H1 (cell line): Measurements from ENCODE around the gene PRSS2. TPM values are rescaled to one million over a fixed set of nuclear protein-coding genes. Genes with fewer than 3 reads are reported as not detected.

ENCODE experiments used
- CTCF ChIA-PET: fragments of 300-600 bp; sonication (Branson Sonifier 250); formaldehyde crosslinking; loops from one replicate; lab custom pipeline; 2021; ENCODE audit not compliant: partially characterized antibody; lab: Charles Lee
- POLR2A ChIA-PET: fragments of 300-600 bp; sonication (Branson Sonifier 250); formaldehyde crosslinking; loops from one replicate; lab custom pipeline; 2021; ENCODE audit warnings: inconsistent platforms; ENCODE audit not compliant: partially characterized antibody; lab: Charles Lee
- DNase-seq, 2 experiments: peaks; one replicate each; pipeline versions ENCODE4 v3.0.0 to v3.0.0-alpha.2; 2010 to 2022; ENCODE audit warnings: low spot score in 2 of 2, low read depth in 1 of 2, mixed read lengths in 1 of 2
- FAIRE-seq: peaks from 2 replicates; lab custom pipeline; 2011; peaks lifted over from hg19 to GRCh38; lab: Jason Lieb, UNC
- H2AFZ ChIP-seq: 2 replicates; pipeline ENCODE4 v1.8.1; 2012; ENCODE audit warnings: low read length, inconsistent platforms
- H2AK5ac ChIP-seq: 2 replicates; pipeline ENCODE4 v1.6.1; 2013; ENCODE audit warnings: low read depth, low read length
- H2BK120ac ChIP-seq: replicated peaks from 2 replicates; pipeline ENCODE3; 2013; ENCODE audit warnings: low read depth, low read length, inconsistent platforms
- H2BK12ac ChIP-seq: 2 replicates; pipeline ENCODE4 v1.6.1; 2013; ENCODE audit warnings: low read depth, low read length
- H2BK15ac ChIP-seq: 2 replicates; pipeline ENCODE4 v1.6.1; 2013; ENCODE audit warnings: low read length
- H2BK20ac ChIP-seq: 2 replicates; pipeline ENCODE4 v1.6.1; 2013; ENCODE audit warnings: low read length
- H2BK5ac ChIP-seq: 2 replicates; pipeline ENCODE4 v1.6.1; 2013; ENCODE audit warnings: low read depth, low read length
- H3K14ac ChIP-seq: 2 replicates; pipeline ENCODE4 v1.6.1; 2013; ENCODE audit warnings: inconsistent platforms; ENCODE audit not compliant: insufficient read length
- H3K18ac ChIP-seq: 2 replicates; pipeline ENCODE4 v1.6.1; 2013; ENCODE audit warnings: low read length; ENCODE audit errors: extremely low read depth
- H3K23ac ChIP-seq: 2 replicates; pipeline ENCODE4 v1.6.1; 2013; ENCODE audit warnings: inconsistent platforms; ENCODE audit not compliant: insufficient read length
- H3K23me2 ChIP-seq: 2 replicates; pipeline ENCODE4 v1.6.1; 2013; ENCODE audit warnings: low read depth, low read length
- H3K27ac ChIP-seq: 2 replicates; pipeline ENCODE4 v1.6.1; 2011; ENCODE audit warnings: low read depth, low read length, inconsistent platforms
- H3K27me3 ChIP-seq, 4 experiments: replicated peaks in 1 of 4; 1 replicate in 1 of 4; 2 replicates in 3 of 4; pipeline versions ENCODE4 v1.6.1 to v1.8.1; 2011 to 2013; ENCODE audit warnings: low read length in 3 of 4, mild to moderate bottlenecking in 3 of 4, inconsistent platforms in 2 of 4, mixed read lengths in 2 of 4, moderate library complexity in 1 of 4; ENCODE audit not compliant: control insufficient read depth in 3 of 4, insufficient read depth in 3 of 4; ENCODE audit errors: extremely low read depth in 1 of 4
- H3K36me3 ChIP-seq, 4 experiments: 2 replicates each; pipeline versions ENCODE4 v1.6.1 to v1.8.1; 2011 to 2013; ENCODE audit warnings: mild to moderate bottlenecking in 4 of 4, low read length in 3 of 4, moderate library complexity in 2 of 4, control low read depth in 1 of 4, inconsistent platforms in 1 of 4; ENCODE audit not compliant: insufficient read depth in 4 of 4, control insufficient read depth in 2 of 4
- H3K4ac ChIP-seq: replicated peaks from 2 replicates; pipeline ENCODE3; 2013; ENCODE audit warnings: low read length, low read depth, mixed read lengths, inconsistent platforms; ENCODE audit not compliant: insufficient read length
- H3K4me1 ChIP-seq, 4 experiments: replicated peaks in 1 of 4; 1 replicate in 1 of 4; 2 replicates in 3 of 4; pipeline versions ENCODE4 v1.6.1 to v1.8.1; 2011 to 2013; ENCODE audit warnings: low read length in 3 of 4, inconsistent platforms in 2 of 4, mixed read lengths in 1 of 4; ENCODE audit not compliant: insufficient read depth in 4 of 4, control insufficient read depth in 3 of 4
- H3K4me2 ChIP-seq, 2 experiments: 2 replicates each; pipeline versions ENCODE4 v1.6.1 to v1.8.1; 2011 to 2013; ENCODE audit warnings: low read depth in 2 of 2, low read length in 2 of 2, control low read depth in 1 of 2, inconsistent platforms in 1 of 2, mild to moderate bottlenecking in 1 of 2; ENCODE audit not compliant: insufficient read depth in 1 of 2
- H3K4me3 ChIP-seq, 4 experiments: fragments of 200-600, 300-600 bp in 1 of 4; sonication (generic), shearing (Covaris generic), sonication (Bioruptor Twin) in 1 of 4; 2 replicates each; pipeline versions ENCODE4 v1.5.1 to v1.8.1; 2011 to 2016; ENCODE audit warnings: low read length in 4 of 4, low read depth in 3 of 4, control low read depth in 2 of 4, inconsistent platforms in 2 of 4, mild to moderate bottlenecking in 2 of 4, mixed read lengths in 1 of 4, moderate library complexity in 1 of 4; ENCODE audit not compliant: insufficient read depth in 2 of 4; ENCODE audit errors: extremely low read depth in 1 of 4
- H3K56ac ChIP-seq: replicated peaks from 2 replicates; pipeline ENCODE3; 2013; ENCODE audit warnings: low read depth, mild to moderate bottlenecking, mixed read lengths, low read length, inconsistent platforms; ENCODE audit not compliant: insufficient read length
- H3K79me1 ChIP-seq: 2 replicates; pipeline ENCODE4 v1.6.1; 2013; ENCODE audit warnings: low read depth, low read length, control low read depth
- H3K79me2 ChIP-seq, 2 experiments: 2 replicates each; pipeline versions ENCODE4 v1.6.1 to v1.8.1; 2012 to 2013; ENCODE audit warnings: low read length in 2 of 2, mild to moderate bottlenecking in 2 of 2, inconsistent platforms in 1 of 2; ENCODE audit not compliant: insufficient read depth in 2 of 2, control insufficient read depth in 1 of 2
- H3K9ac ChIP-seq, 4 experiments: replicated peaks in 1 of 4; 1 replicate in 1 of 4; 2 replicates in 3 of 4; pipeline versions ENCODE4 v1.6.1 to v1.8.1; 2011 to 2013; ENCODE audit warnings: low read depth in 3 of 4, low read length in 3 of 4, control low read depth in 2 of 4, mild to moderate bottlenecking in 2 of 4, moderate library complexity in 2 of 4, inconsistent platforms in 1 of 4; ENCODE audit errors: extremely low read depth in 1 of 4
- H3K9me3 ChIP-seq, 2 experiments: 2 replicates each; pipeline versions ENCODE4 v1.6.1 to v1.8.1; 2012 to 2013; ENCODE audit warnings: mild to moderate bottlenecking in 2 of 2, moderate library complexity in 2 of 2, control low read depth in 1 of 2, inconsistent platforms in 1 of 2, low read depth in 1 of 2, low read length in 1 of 2, mixed read lengths in 1 of 2; ENCODE audit not compliant: insufficient read depth in 2 of 2
- H4K20me1 ChIP-seq, 2 experiments: replicated peaks in 1 of 2; 2 replicates each; pipeline versions ENCODE3 to v1.8.1; 2011 to 2013; ENCODE audit warnings: inconsistent platforms in 2 of 2, low read length in 2 of 2, mild to moderate bottlenecking in 1 of 2; ENCODE audit not compliant: insufficient read depth in 2 of 2, control insufficient read depth in 1 of 2
- H4K5ac ChIP-seq: 2 replicates; pipeline ENCODE4 v1.6.1; 2013; ENCODE audit warnings: low read length, low read depth, mixed read lengths, inconsistent platforms; ENCODE audit not compliant: insufficient read length
- H4K8ac ChIP-seq: 2 replicates; pipeline ENCODE4 v1.8.0; 2013; ENCODE audit warnings: mild to moderate bottlenecking, moderate library complexity, low read length, inconsistent platforms; ENCODE audit not compliant: insufficient read depth; ENCODE audit errors: extremely low read depth
- H4K91ac ChIP-seq: replicated peaks from 2 replicates; pipeline ENCODE3; 2013; ENCODE audit warnings: low read length, mixed read lengths, inconsistent platforms; ENCODE audit not compliant: insufficient read length
- BRCA1 ChIP-seq: IDR thresholded peaks from 2 replicates; pipeline ENCODE4 v1.6.1; 2012; ENCODE audit warnings: low read depth, low read length, improper control_type of control experiment
- CEBPB ChIP-seq: IDR thresholded peaks from 2 replicates; pipeline ENCODE4 v1.6.1; 2012; ENCODE audit warnings: low read depth, low read length
- CTCF ChIP-seq, 3 experiments: IDR thresholded peaks; 1 replicate in 2 of 3; 2 replicates in 1 of 3; pipeline versions ENCODE4 v1.5.1 to v1.6.1; 2011; ENCODE audit warnings: low read length in 3 of 3, mild to moderate bottlenecking in 3 of 3, inconsistent platforms in 2 of 3, low read depth in 1 of 3, moderate library complexity in 1 of 3; ENCODE audit not compliant: insufficient read depth in 1 of 3; ENCODE audit errors: control extremely low read depth in 1 of 3
- FOSL1 ChIP-seq: IDR thresholded peaks from 2 replicates; pipeline ENCODE4 v1.6.1; 2011; ENCODE audit warnings: mild to moderate bottlenecking, low read depth, low read length, moderate library complexity; ENCODE audit not compliant: insufficient read depth
- HDAC6 ChIP-seq: IDR thresholded peaks from one replicate; pipeline ENCODE4 v1.7.1; 2012; ENCODE audit warnings: low read depth, mild to moderate bottlenecking, inconsistent platforms, low read length, moderate library complexity
- JUND ChIP-seq: IDR thresholded peaks from 2 replicates; pipeline ENCODE4 v1.6.1; 2011; ENCODE audit warnings: mild to moderate bottlenecking, improper control_type of control experiment, low read length
- KDM4A ChIP-seq: IDR thresholded peaks from one replicate; pipeline ENCODE4 v1.7.1; 2012; ENCODE audit warnings: low read depth, mild to moderate bottlenecking, moderate library complexity, low read length, inconsistent platforms; ENCODE audit not compliant: severe bottlenecking
- POU5F1 ChIP-seq: IDR thresholded peaks from 2 replicates; pipeline ENCODE4 v1.6.1; 2011; ENCODE audit warnings: low read depth, mild to moderate bottlenecking, low read length, moderate library complexity
- RAD21 ChIP-seq, 2 experiments: IDR thresholded peaks in 1 of 2; conservative IDR thresholded peaks in 1 of 2; 2 replicates each; pipeline ENCODE4 v1.6.1; 2011; ENCODE audit warnings: low read depth in 2 of 2, low read length in 2 of 2, improper control_type of control experiment in 1 of 2, inconsistent platforms in 1 of 2, mild to moderate bottlenecking in 1 of 2, moderate library complexity in 1 of 2
- SP1 ChIP-seq: IDR thresholded peaks from 2 replicates; pipeline ENCODE4 v1.6.1; 2011; ENCODE audit warnings: low read depth, low read length
- SP2 ChIP-seq: IDR thresholded peaks from 2 replicates; pipeline ENCODE4 v1.6.1; 2012; ENCODE audit warnings: mild to moderate bottlenecking, low read length, inconsistent platforms
- TBP ChIP-seq: IDR thresholded peaks from 2 replicates; pipeline ENCODE4 v1.6.1; 2011; ENCODE audit warnings: low read depth, low read length, improper control_type of control experiment
- YY1 ChIP-seq: IDR thresholded peaks from 2 replicates; pipeline ENCODE4 v1.6.1; 2011; ENCODE audit warnings: low read depth, mild to moderate bottlenecking, low read length
- WGBS, 2 experiments: shearing (Covaris generic) in 1 of 2; methylation state at CpG; one replicate each; pipeline versions ENCODE4 v1.1.6 to v1.1.7; 2013 to 2015; ENCODE audit warnings: low lambda C conversion rate in 2 of 2, mixed read lengths in 2 of 2, inconsistent platforms in 1 of 2, low coverage in 1 of 2, missing lambda C conversion rate in 1 of 2; ENCODE audit not compliant: insufficient replicate concordance in 2 of 2, insufficient coverage in 1 of 2, insufficient read length in 1 of 2; ENCODE audit errors: extremely low coverage in 1 of 2, missing lambda C conversion rate in 1 of 2; 5-methylcytosine and 5-hydroxymethylcytosine counted together
- polyA plus RNA-seq, 7 experiments: library from polyadenylated mRNA; depleted of rRNA in 3 of 7; stranded (reverse) in 5 of 7; unstranded in 2 of 7; fragments of >200 nt in 5 of 7; fragments of 200-250 nt in 2 of 7; gene quantifications; 1 replicate in 5 of 7; 2 replicates in 1 of 7; 4 replicates in 1 of 7; pipeline versions ENCODE4 v1.2.1 to v1.2.3, GENCODE V29; 2011 to 2013; ENCODE audit warnings: missing spikeins in 2 of 7, mixed read lengths in 2 of 7
- total RNA-seq: library from RNA; stranded (reverse); fragmentation: NEBNext Ultra II Directional; extraction: Animal tissue kit (Norgen Biotek cat#: 25700); gene quantifications from 2 replicates; pipeline ENCODE4 v1.2.1, GENCODE V29; 2021

PRSS2 gene
- total and polyA plus RNA-seq, 2 of the 8 experiments (the other 6 are each of a cell fraction or from before 2014, with no cell fraction given) = not detected

- FAIRE-seq = no peak
- WGBS, 2 experiments = 76% methylated on average over 12 of the region's 12 CpGs; no CpG with 5 or more reads in 1 of the 2 experiments
- no peak overlapping the region for H3K4me2 ChIP-seq
- TF ChIP-seq BRCA1 (no peak), CTCF (IDR thresholded peaks at IDR 0.05; ENCODE audit: control extremely low read depth in 1 of 3, insufficient read depth in 1 of 3, low read depth in 1 of 3, low read length in 3 of 3) (no peak), FOSL1 (no peak), SP1 (no peak), KDM4A (no peak), HDAC6 (no peak), CEBPB (no peak), YY1 (no peak), JUND (no peak), POU5F1 (no peak), RAD21 (IDR thresholded peaks at IDR 0.05 in 1 of 2, conservative IDR thresholded peaks at IDR 0.05 in 1 of 2; ENCODE audit: low read depth in 2 of 2, low read length in 2 of 2) (no peak), SP2 (no peak), TBP (no peak)
These were observed 2.5 kb downstream of the PRSS2 start for GRCh38 chr7:142773230-142773629.

More at GRCh38 chr7:142773230-142773629, 2.5 kb downstream of the PRSS2 start:
- H3K36me3 ChIP-seq = no peaks in the 10 kb centered on the region
- ChIA-PET CTCF (interaction anchor here (0.6 to 9.3 kb wide), 5 partner anchors 9 to 141 kb away, joined by 3 to 73 read pairs (median 7); no protein-coding TSS in a partner anchor), POLR2A (no interaction called here)
- DNase-seq = no peak
- no peaks in the 10 kb centered on the region for H3K79me2 ChIP-seq
- no peak overlapping the region for H3K23ac ChIP-seq
- no peak overlapping the region for H2BK120ac ChIP-seq
- H3K79me1 ChIP-seq = no peaks in the 10 kb centered on the region
- no peaks in the 10 kb centered on the region for H3K23me2 ChIP-seq
- no peak overlapping the region for H3K18ac ChIP-seq
- no peak overlapping the region for H4K5ac ChIP-seq
- no peak overlapping the region for H3K4me3 ChIP-seq
- no peak overlapping the region for H3K14ac ChIP-seq
- no peak overlapping the region for H2BK12ac ChIP-seq
- no peak overlapping the region for H2AFZ ChIP-seq
- H3K4me1 ChIP-seq = no peaks in the 10 kb centered on the region
- no peak overlapping the region for H2BK5ac ChIP-seq
- no peak overlapping the region for H4K91ac ChIP-seq
- H4K20me1 ChIP-seq = no peaks in the 10 kb centered on the region
- no peak overlapping the region for H3K27ac ChIP-seq
- H4K8ac ChIP-seq = no peak overlapping the region
- H2BK20ac ChIP-seq = no peak overlapping the region
- no peak overlapping the region for H2BK15ac ChIP-seq
- H2AK5ac ChIP-seq = no peak overlapping the region
- no peak overlapping the region for H3K56ac ChIP-seq
- H3K27me3 ChIP-seq = no peaks in the 10 kb centered on the region
- no peak overlapping the region for H3K9ac ChIP-seq
- H3K9me3 ChIP-seq = no peaks in the 10 kb centered on the region
- no peak overlapping the region for H3K4ac ChIP-seq
